ENCODE data around the gene ZGLP1. TPM values are rescaled to one million over a fixed set of nuclear protein-coding genes. Genes with fewer than 3 reads are reported as not detected.

ZGLP1 gene
- total RNA-seq, 2 donors from 2014 or later = 0.96 to 5.1 TPM

DNA sequence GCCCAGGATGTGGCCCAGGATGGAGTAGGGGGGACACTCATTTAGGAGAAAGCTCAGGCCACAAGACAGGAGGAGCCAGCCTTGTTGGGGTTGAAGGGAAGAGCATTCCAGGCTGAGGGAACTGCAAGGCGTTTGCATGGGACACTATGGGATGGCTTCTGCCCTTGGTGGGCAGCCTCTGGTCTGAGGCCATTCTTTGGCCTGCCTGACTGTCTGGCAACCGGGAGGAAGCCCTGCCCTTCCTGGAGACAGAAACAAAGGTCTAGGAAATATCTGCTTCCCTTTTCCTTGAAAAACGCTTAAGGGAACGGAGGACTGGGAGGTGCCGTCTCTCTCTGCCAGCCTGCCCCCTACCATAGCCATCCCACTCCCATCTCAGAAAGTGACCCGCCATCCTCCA, 41.5 kb downstream of the ZGLP1 start:
- intact Hi-C loops (cut with DNase I) = loop anchor here (5.0 kb wide), 1 partner anchor 64 kb away; the partner anchor contains the start of gene RAVER1
- Histone ChIP-seq H3K4me3 (no peak overlapping the region), H3K36me3 (no peaks in the 10 kb centered on the region), H3K9ac (ENCODE audit: low read depth in 2 of 2, low read length in 2 of 2) (peak overlapping the region in 1 of 2 donors; percentile 24), H3K4me1 (no peaks in the 10 kb centered on the region), H3K27ac (no peak overlapping the region), H3K9me3 (no peaks in the 10 kb centered on the region), H3K27me3 (no peaks in the 10 kb centered on the region)
- DNase-seq = no peak
- TF ChIP-seq CTCF (IDR thresholded peaks at IDR 0.05) = no peak

GRCh38 chr19:10266706-10267105, 42.9 kb downstream of the ZGLP1 start:
- no peak for TF ChIP-seq CTCF (IDR thresholded peaks at IDR 0.05)
- no peak overlapping the region for H3K9ac ChIP-seq (ENCODE audit: low read depth in 2 of 2, low read length in 2 of 2)
- no peaks in the 10 kb centered on the region for H3K4me1 ChIP-seq
- no peak overlapping the region for H3K4me3 ChIP-seq
- intact Hi-C loops (cut with DNase I) = loop anchor here (5.0 kb wide), 1 partner anchor 66 kb away; the partner anchor contains the start of gene RAVER1
- no peaks in the 10 kb centered on the region for H3K27me3 ChIP-seq
- DNase-seq = no peak
- H3K9me3 ChIP-seq = no peaks in the 10 kb centered on the region
- no peaks in the 10 kb centered on the region for H3K36me3 ChIP-seq
- H3K27ac ChIP-seq = no peak overlapping the region

GRCh38 chr19:10262771-10263170, 46.8 kb downstream of the ZGLP1 start:
- intact Hi-C loops (cut with DNase I) = no loop called here
- H3K27me3 ChIP-seq = no peaks in the 10 kb centered on the region
- H3K9me3 ChIP-seq = no peaks in the 10 kb centered on the region
- H3K4me3 ChIP-seq = no peak overlapping the region
- TF ChIP-seq CTCF (IDR thresholded peaks at IDR 0.05) = no peak
- DNase-seq = no peak
- no peak overlapping the region for H3K9ac ChIP-seq (ENCODE audit: low read depth in 2 of 2, low read length in 2 of 2)
- no peak overlapping the region for H3K27ac ChIP-seq
- H3K4me1 ChIP-seq = peaks cover 8% of the 10 kb centered on the region
- no peaks in the 10 kb centered on the region for H3K36me3 ChIP-seq

DNA sequence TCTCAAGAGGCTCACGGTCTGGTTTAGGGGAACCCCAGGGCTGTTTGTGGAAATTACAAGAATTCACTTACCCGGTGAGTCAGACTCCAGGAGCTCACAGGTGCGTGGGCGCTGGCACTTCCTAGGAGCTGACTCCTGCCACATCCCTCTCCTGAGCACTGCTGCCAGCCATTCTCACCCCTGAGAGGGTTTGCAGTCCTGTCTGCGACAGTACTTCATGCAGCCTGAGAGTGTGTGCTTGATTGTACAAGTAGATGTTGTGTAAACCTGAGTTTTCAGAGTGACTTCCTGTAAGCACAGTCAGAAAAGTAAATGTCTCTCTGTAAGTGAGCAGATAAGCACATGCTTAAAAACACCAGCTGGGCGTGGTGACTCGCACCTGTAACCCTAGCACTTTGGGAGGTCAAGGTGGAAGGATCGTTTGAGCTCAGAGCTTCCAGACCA, 49.5 kb downstream of the ZGLP1 start:
- peaks cover 8% of the 10 kb centered on the region for H3K4me1 ChIP-seq
- no peak for DNase-seq
- no peaks in the 10 kb centered on the region for H3K9me3 ChIP-seq
- H3K4me3 ChIP-seq = no peak overlapping the region
- H3K36me3 ChIP-seq = no peaks in the 10 kb centered on the region
- peak overlapping the region in 1 of 2 donors; percentile 28 for H3K9ac ChIP-seq (ENCODE audit: low read depth in 2 of 2, low read length in 2 of 2)
- intact Hi-C loops (cut with DNase I) = no loop called here
- no peaks in the 10 kb centered on the region for H3K27me3 ChIP-seq
- TF ChIP-seq CTCF (IDR thresholded peaks at IDR 0.05) = no peak
- H3K27ac ChIP-seq = no peak overlapping the region

DNA sequence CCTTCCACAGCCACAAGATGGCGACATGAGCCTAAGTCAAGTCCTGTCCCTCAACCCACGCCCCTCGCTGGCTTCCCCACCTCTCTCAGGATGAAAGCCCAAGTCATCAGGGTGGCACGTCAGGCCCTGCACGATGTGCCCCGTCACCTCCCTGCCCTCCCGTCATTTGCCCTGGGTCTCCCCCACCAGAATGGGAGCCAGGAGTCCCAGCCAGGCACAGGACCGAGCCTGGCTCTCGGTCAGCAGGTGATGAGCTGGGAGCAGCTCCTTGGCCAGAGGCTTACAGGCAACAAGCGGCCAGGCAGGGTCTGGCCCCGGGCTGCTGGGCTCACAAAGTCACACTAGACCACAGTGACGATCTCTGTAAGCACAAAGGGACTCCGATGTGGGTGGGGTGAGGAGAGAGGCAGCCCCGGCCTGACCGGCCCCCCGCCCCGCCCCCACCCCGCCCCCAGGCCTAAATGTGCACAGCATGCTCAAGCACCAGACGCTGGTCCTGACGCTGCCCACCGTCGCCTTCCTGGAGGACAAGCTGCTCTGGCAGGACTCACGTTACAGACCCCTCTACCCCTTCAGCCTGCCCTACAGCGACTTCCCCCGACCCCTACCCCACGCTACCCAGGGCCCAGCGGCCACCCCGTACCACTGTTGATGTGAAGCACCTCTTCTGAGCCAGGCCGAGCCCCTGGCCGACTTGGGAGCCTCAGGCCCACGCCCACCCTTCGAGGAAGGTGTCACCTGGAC, 50.3 kb downstream of the ZGLP1 start:
- H3K36me3 ChIP-seq = no peaks in the 10 kb centered on the region
- H3K9me3 ChIP-seq = no peaks in the 10 kb centered on the region
- H3K27me3 ChIP-seq = no peaks in the 10 kb centered on the region
- no peak overlapping the region for H3K9ac ChIP-seq (ENCODE audit: low read depth in 2 of 2, low read length in 2 of 2)
- peak; percentile 71 for TF ChIP-seq CTCF (IDR thresholded peaks at IDR 0.05)
- no peak overlapping the region for H3K4me3 ChIP-seq
- intact Hi-C loops (cut with DNase I) = no loop called here
- DNase-seq = peak; percentile 87
- peaks cover 8% of the 10 kb centered on the region for H3K4me1 ChIP-seq
- no peak overlapping the region for H3K27ac ChIP-seq

All from colonic mucosa (tissue), 4 donors.